LNCAP (cell line): ENCODE results near the gene CYP26B1.

ENCODE experiments used
- CTCF ChIP-seq: fragments of 450-650 bp; IDR thresholded peaks from 2 replicates; pipeline ENCODE4 v1.5.1; 2017; ENCODE audit warnings: mild to moderate bottlenecking

CYP26B1 gene

GRCh38 chr2:72118951-72119350, 28.7 kb downstream of the CYP26B1 start:
- no peak for TF ChIP-seq CTCF

- TF ChIP-seq CTCF, result no peak
Observed at GRCh38 chr2:72118386-72118785, 29.3 kb downstream of the CYP26B1 start.

GRCh38 chr2:72117718-72118117, 29.9 kb downstream of the CYP26B1 start:
- no peak for TF ChIP-seq CTCF

- no peak for TF ChIP-seq CTCF
Observed at GRCh38 chr2:72117029-72117428, 30.6 kb downstream of the CYP26B1 start.

GRCh38 chr2:72116081-72116533, 31.6 kb downstream of the CYP26B1 start:
- no peak for TF ChIP-seq CTCF

GRCh38 chr2:72115110-72116080, 32.3 kb downstream of the CYP26B1 start:
- no peak for TF ChIP-seq CTCF

- no peak for TF ChIP-seq CTCF
Observed at GRCh38 chr2:72114693-72115051, 33.0 kb downstream of the CYP26B1 start.
